Measurements from ENCODE around the gene UBE2V1. TPM values are rescaled to one million over a fixed set of nuclear protein-coding genes. Genes with fewer than 3 reads are reported as not detected.
"Not testable (repeated sequence)": the region's sequence is repeated elsewhere in the genome, so short reads cannot be mapped to it uniquely, and the experiment has no call there.

Gene UBE2V1
- total RNA-seq, 2 experiments from 2014 or later, result 124 to 137 TPM

GRCh38 chr20:50085481-50086365 lies 27.2 kb downstream of the UBE2V1 start:
- DNase-seq, result peak; percentile 58
- Mint-ChIP-seq H3K27me3 (ENCODE audit: low read depth) (no peaks in the 10 kb centered on the region), H3K27ac (peak overlapping the region; percentile 11), H3K36me3 (ENCODE audit: low read depth) (peaks cover 6% of the 10 kb centered on the region), H3K4me3 (peak overlapping the region; percentile 5), H3K9me3 (no peaks in the 10 kb centered on the region), H3K4me1 (ENCODE audit: low read depth) (peaks cover 28% of the 10 kb centered on the region)
- intact Hi-C loops (cut with micrococcal nuclease), result loop anchor here (2.0 to 5.0 kb wide), 2 partner anchors 25 to 103 kb away; partner anchors contain the start of gene SNAI1
- CTCF ChIA-PET, result interaction anchor here (0.7 to 4.9 kb wide), 20 partner anchors 9 to 173 kb away, joined by 3 to 38 read pairs (median 5); partner anchors contain the start of gene UBE2V1

DNA sequence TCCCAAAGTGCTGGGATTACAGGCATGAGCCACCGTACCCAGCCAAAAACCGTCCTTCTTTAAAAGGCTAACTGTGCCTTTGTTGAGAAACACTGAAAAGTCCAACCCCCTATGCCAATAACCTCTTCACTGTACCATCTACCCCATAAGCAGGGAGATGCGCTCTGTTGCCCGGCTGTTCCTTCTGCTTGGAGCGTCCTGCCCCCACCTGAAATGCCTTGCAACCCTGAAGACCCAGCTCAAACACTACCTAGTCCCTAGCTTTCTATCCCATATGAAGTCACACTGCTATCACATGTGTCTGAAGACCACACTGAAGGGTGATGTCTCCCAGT lies 27.8 kb downstream of the UBE2V1 start:
- H3K36me3 Mint-ChIP-seq (ENCODE audit: low read depth), result peaks cover 6% of the 10 kb centered on the region
- no peaks in the 10 kb centered on the region for H3K27me3 Mint-ChIP-seq (ENCODE audit: low read depth)
- H3K4me3 Mint-ChIP-seq, result no peak overlapping the region
- H3K4me1 Mint-ChIP-seq (ENCODE audit: low read depth), result peaks cover 23% of the 10 kb centered on the region
- no peaks in the 10 kb centered on the region for H3K9me3 Mint-ChIP-seq
- CTCF ChIA-PET, result interaction anchor here (0.7 to 4.9 kb wide), 16 partner anchors 9 to 173 kb away, joined by 3 to 38 read pairs (median 6); partner anchors contain the start of gene UBE2V1
- H3K27ac Mint-ChIP-seq, result no peak overlapping the region
- DNase-seq, result no peak
- intact Hi-C loops (cut with micrococcal nuclease), result loop anchor here (2.0 to 5.0 kb wide), 2 partner anchors 26 to 103 kb away; partner anchors contain the start of gene SNAI1

- CTCF ChIA-PET, result interaction anchor here (4.1 to 4.9 kb wide), 2 partner anchors 11 to 105 kb away, joined by 28 to 38 read pairs; no protein-coding TSS in a partner anchor
- H3K27me3 Mint-ChIP-seq (ENCODE audit: low read depth), result no peaks in the 10 kb centered on the region
- no peak for DNase-seq
- H3K27ac Mint-ChIP-seq, result no peak overlapping the region
- H3K36me3 Mint-ChIP-seq (ENCODE audit: low read depth), result peaks cover 6% of the 10 kb centered on the region
- H3K4me3 Mint-ChIP-seq, result no peak overlapping the region
- intact Hi-C loops (cut with micrococcal nuclease), result no loop called here
- H3K9me3 Mint-ChIP-seq, result no peaks in the 10 kb centered on the region
- H3K4me1 Mint-ChIP-seq (ENCODE audit: low read depth), result peaks cover 16% of the 10 kb centered on the region
Measured at GRCh38 chr20:50083034-50083433, 29.9 kb downstream of the UBE2V1 start.

DNA sequence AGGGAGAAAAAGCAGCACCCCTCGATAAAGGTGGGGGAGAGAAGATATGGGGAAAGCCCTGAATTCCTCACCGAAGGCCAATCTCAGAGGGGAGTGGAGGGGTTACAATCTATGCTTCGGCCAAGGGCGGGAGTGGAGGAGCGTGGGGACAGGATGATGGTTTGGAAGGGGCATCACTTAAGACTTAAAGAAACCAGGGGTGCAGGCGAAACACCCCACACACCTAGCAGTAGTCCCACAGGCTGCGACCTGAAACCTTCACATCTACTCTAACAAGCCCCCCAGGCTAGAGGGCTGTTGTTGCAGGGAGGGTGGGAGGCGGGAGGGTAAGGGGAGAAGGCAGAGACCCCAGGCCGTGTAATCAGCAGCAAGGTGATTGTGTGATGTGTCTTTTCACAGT lies 30.9 kb downstream of the UBE2V1 start:
- H3K27me3 Mint-ChIP-seq (ENCODE audit: low read depth); H3K36me3 Mint-ChIP-seq (ENCODE audit: low read depth); DNase-seq; H3K27ac Mint-ChIP-seq; H3K4me3 Mint-ChIP-seq; intact Hi-C loops (cut with micrococcal nuclease); H3K9me3 Mint-ChIP-seq: not testable (repeated sequence)
- H3K4me1 Mint-ChIP-seq (ENCODE audit: low read depth), result peaks cover 16% of the 10 kb centered on the region
- CTCF ChIA-PET, result interaction anchor here (4.9 kb wide), 1 partner anchor 104 kb away, joined by 28 read pairs; no protein-coding TSS in a partner anchor

DNA sequence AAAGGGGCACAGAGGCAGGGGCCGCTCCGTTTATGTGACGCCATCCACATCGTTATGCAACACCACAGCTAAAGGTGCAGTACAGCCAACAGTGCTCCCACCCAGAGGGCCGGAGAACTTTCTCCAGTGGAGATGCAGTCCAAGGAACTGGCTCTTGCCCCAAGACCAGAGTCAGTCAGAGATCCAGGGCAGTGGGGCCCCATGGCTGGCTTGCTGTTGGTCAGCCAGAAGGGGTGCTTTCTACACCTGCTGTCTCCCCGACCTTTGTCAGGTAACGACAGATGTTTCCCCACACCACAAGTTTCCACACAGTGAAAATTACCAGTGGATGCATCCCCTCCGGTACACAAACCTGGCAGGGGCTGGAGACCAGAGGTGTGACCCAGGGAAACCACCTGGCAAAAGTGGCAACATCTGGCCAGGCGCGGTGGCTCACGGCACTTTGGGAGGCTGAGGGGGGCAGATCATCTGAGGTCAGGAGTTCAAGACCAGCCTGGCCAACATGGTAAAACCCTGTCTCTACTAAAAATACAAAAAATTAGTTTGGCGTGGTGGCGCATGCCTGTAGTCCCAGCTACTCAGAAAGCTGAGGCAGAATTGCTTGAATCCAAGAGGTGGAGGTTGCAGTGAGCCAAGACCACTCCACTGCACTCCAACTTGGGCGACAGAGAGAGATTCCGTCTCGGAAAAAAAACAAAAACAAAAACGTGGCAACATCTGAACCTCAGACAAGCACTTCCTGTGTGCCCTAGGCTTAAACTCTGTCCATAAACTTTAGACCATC lies 34.9 kb downstream of the UBE2V1 start:
- DNase-seq, result no peak
- no peak overlapping the region for H3K27ac Mint-ChIP-seq
- peaks cover 4% of the 10 kb centered on the region for H3K36me3 Mint-ChIP-seq (ENCODE audit: low read depth)
- intact Hi-C loops (cut with micrococcal nuclease), result no loop called here
- no peak overlapping the region for H3K4me3 Mint-ChIP-seq
- no peaks in the 10 kb centered on the region for H3K9me3 Mint-ChIP-seq
- no peaks in the 10 kb centered on the region for H3K27me3 Mint-ChIP-seq (ENCODE audit: low read depth)
- CTCF ChIA-PET, result no interaction called here
- H3K4me1 Mint-ChIP-seq (ENCODE audit: low read depth), result peaks cover 8% of the 10 kb centered on the region

- Mint-ChIP-seq H3K27ac (no peak overlapping the region), H3K27me3 (ENCODE audit: low read depth) (no peaks in the 10 kb centered on the region), H3K4me3 (no peak overlapping the region), H3K36me3 (ENCODE audit: low read depth) (no peaks in the 10 kb centered on the region), H3K4me1 (ENCODE audit: low read depth) (peaks cover 11% of the 10 kb centered on the region), H3K9me3 (no peaks in the 10 kb centered on the region)
- intact Hi-C loops (cut with micrococcal nuclease), result no loop called here
- CTCF ChIA-PET, result interaction anchor here (4.1 to 14.0 kb wide), 2 partner anchors 11 to 93 kb away, joined by 38 to 248 read pairs; partner anchors contain the start of gene SNAI1
- DNase-seq, result no peak
Measured at GRCh38 chr20:50073500-50073899, 39.5 kb downstream of the UBE2V1 start.

DNA sequence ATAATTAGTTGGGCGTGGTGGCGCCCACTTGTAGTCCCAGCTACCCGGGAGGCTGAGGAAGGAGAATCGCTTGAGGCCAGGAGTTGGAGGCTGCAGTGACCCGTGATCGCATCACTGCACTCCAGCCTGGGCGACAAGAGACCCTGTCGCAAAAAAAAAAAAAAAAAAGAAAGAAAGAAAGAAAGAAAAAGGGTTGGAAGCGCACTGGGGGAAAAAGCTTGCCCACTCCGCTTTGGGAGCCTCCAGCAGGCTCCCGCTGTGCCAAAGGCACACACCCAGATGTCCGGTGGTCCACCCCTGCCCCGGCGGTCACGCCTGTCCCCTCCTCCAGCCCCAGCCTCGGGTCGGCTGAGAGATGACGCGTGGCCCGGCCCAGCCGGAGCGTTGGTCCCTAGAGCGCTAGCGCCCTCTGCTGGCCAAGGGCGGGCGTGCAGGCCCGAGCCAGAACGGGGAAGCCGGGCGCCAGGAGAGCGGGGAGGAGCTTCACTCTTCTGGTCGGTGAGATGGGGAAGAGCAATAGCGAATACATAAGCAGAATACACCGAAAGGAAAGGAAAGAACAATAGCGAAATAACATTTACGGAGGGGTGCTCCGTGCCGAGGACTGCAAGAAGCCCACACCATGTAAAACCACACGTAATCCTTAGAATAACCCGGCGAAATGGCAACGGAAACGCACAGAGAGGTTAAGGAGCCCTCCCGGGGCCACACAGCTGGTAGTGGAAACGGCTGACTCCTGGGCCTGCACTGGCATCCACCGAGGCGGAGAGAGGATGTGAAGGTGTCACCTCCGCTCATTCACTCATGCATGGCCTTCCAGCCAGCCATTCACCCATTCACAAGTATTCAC lies 41.7 kb downstream of the UBE2V1 start:
- no peaks in the 10 kb centered on the region for H3K36me3 Mint-ChIP-seq (ENCODE audit: low read depth)
- CTCF ChIA-PET, result interaction anchor here (0.5 to 14.0 kb wide), 53 partner anchors 9 to 477 kb away, joined by 3 to 248 read pairs (median 4); partner anchors contain the start of genes SNAI1 and UBE2V1
- H3K4me1 Mint-ChIP-seq (ENCODE audit: low read depth), result peaks cover 6% of the 10 kb centered on the region

GRCh38 chr20:50070361-50070760 lies 42.6 kb downstream of the UBE2V1 start:
- H3K4me1 Mint-ChIP-seq (ENCODE audit: low read depth), result peaks cover 3% of the 10 kb centered on the region
- no peaks in the 10 kb centered on the region for H3K9me3 Mint-ChIP-seq
- no peak overlapping the region for H3K27ac Mint-ChIP-seq
- intact Hi-C loops (cut with micrococcal nuclease), result loop anchor here (2.0 kb wide), 1 partner anchor 98 kb away; no protein-coding TSS in a partner anchor
- DNase-seq, result no peak
- no peaks in the 10 kb centered on the region for H3K27me3 Mint-ChIP-seq (ENCODE audit: low read depth)
- H3K36me3 Mint-ChIP-seq (ENCODE audit: low read depth), result no peaks in the 10 kb centered on the region
- no peak overlapping the region for H3K4me3 Mint-ChIP-seq
- CTCF ChIA-PET, result interaction anchor here (0.6 to 14.0 kb wide), 24 partner anchors 10 to 476 kb away, joined by 3 to 248 read pairs (median 6); partner anchors contain the start of gene SNAI1

More for the DNA sequence above, 41.7 kb downstream of the UBE2V1 start:
- peak overlapping the region; percentile 71 for H3K4me3 Mint-ChIP-seq
- no peaks in the 10 kb centered on the region for H3K27me3 Mint-ChIP-seq (ENCODE audit: low read depth)
- intact Hi-C loops (cut with micrococcal nuclease), result loop anchor here (1.0 to 2.0 kb wide), 3 partner anchors 92 to 108 kb away; no protein-coding TSS in a partner anchor
- peak; percentile 92 for DNase-seq
- H3K27ac Mint-ChIP-seq, result no peak overlapping the region
- no peaks in the 10 kb centered on the region for H3K9me3 Mint-ChIP-seq

DNA sequence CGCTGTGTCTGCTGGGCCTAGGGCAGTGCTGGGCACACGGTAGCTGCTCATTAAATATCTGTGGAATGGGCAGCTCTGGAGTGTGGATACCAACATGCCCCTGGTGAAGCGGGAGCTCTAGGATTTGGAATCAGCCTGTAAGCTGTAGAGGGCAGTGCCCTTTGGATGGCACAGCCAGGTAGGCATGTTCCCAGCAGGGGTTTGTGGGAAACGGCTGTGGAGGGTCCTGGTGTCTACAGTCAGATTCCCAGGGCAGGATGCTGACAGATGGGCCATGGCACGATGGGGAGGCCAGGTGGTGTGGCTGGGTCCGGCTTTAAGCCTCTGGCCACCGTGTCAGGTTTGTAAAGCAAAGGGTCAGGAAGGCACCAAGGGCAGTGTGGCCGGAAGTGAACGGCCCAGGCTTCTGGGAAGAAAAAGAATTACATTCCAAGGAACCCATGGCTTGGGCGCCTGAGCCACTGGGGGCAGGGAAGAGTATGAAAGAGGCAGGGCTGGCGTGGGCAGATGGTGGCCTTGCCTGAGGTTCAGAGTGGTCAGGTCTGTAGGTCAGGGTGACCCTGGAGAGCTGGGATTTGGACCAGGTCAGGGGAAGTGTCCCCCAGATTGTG lies 44.8 kb downstream of the UBE2V1 start:
- intact Hi-C loops (cut with micrococcal nuclease), result no loop called here
- Mint-ChIP-seq H3K27me3 (ENCODE audit: low read depth) (no peaks in the 10 kb centered on the region), H3K36me3 (ENCODE audit: low read depth) (no peaks in the 10 kb centered on the region), H3K27ac (no peak overlapping the region), H3K4me1 (ENCODE audit: low read depth) (peaks cover 3% of the 10 kb centered on the region), H3K4me3 (no peak overlapping the region), H3K9me3 (no peaks in the 10 kb centered on the region)
- DNase-seq, result no peak
- CTCF ChIA-PET, result interaction anchor here (0.6 to 14.0 kb wide), 3 partner anchors 88 to 118 kb away, joined by 3 to 248 read pairs (median 4); partner anchors contain the start of gene SNAI1

DNA sequence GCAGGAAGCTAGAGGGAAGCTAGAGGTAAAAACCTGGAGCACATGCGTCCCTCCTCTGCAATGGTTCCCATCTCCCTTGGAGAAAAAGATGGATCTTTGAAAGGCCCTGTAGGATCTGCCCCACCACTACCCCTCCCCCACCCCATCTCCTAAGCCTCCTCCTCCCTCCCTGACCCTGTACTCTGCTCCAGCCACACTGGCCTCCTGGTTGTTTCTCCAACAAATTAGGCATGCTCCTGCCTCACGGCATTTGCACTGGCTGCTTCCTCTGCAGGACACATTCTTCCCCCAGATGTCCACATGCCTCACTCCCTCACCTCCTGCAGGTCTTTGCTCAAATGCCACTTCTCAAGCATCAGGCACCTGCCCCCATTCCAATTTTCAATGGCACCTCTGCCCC lies 45.5 kb downstream of the UBE2V1 start:
- H3K4me1 Mint-ChIP-seq (ENCODE audit: low read depth), result peaks cover 3% of the 10 kb centered on the region
- H3K27me3 Mint-ChIP-seq (ENCODE audit: low read depth), result no peaks in the 10 kb centered on the region
- CTCF ChIA-PET, result interaction anchor here (0.6 to 14.0 kb wide), 3 partner anchors 78 to 102 kb away, joined by 3 to 248 read pairs (median 3); partner anchors contain the start of gene SNAI1

GRCh38 chr20:50067018-50067417 lies 45.9 kb downstream of the UBE2V1 start:
- H3K9me3 Mint-ChIP-seq, result no peaks in the 10 kb centered on the region
- H3K4me3 Mint-ChIP-seq, result no peak overlapping the region
- no peak overlapping the region for H3K27ac Mint-ChIP-seq
- no peaks in the 10 kb centered on the region for H3K27me3 Mint-ChIP-seq (ENCODE audit: low read depth)
- no peaks in the 10 kb centered on the region for H3K36me3 Mint-ChIP-seq (ENCODE audit: low read depth)
- intact Hi-C loops (cut with micrococcal nuclease), result no loop called here
- H3K4me1 Mint-ChIP-seq (ENCODE audit: low read depth), result peaks cover 3% of the 10 kb centered on the region
- CTCF ChIA-PET, result interaction anchor here (0.6 to 14.0 kb wide), 3 partner anchors 77 to 102 kb away, joined by 3 to 248 read pairs (median 3); partner anchors contain the start of gene SNAI1
- DNase-seq, result no peak

More for the DNA sequence above, 45.5 kb downstream of the UBE2V1 start:
- Mint-ChIP-seq H3K27ac (no peak overlapping the region), H3K4me3 (no peak overlapping the region), H3K9me3 (no peaks in the 10 kb centered on the region), H3K36me3 (ENCODE audit: low read depth) (no peaks in the 10 kb centered on the region)
- no peak for DNase-seq
- intact Hi-C loops (cut with micrococcal nuclease), result no loop called here

Data from activated naive CD4-positive, alpha-beta T cell treated with anti-CD3 and anti-CD28 coated beads for 36 hours (primary cell).